ENCODE results near the gene OLFML2A.

GRCh38 chr9:124810663-124811355 lies 33.9 kb downstream of the OLFML2A start:
- TF ChIP-seq EP300 (IDR thresholded peaks at IDR 0.05) (no peak), CTCF (IDR thresholded peaks at IDR 0.05) (no peak), POLR2A (IDR thresholded peaks at IDR 0.05; ENCODE audit: low read depth) (no peak), POLR2AphosphoS5 (IDR thresholded peaks at IDR 0.05) (no peak)

Data from esophagus muscularis mucosa (tissue), 4 donors.